ENCODE data around the gene NAGPA. TPM values are rescaled to one million over a fixed set of nuclear protein-coding genes. Genes with fewer than 3 reads are reported as not detected.

NAGPA gene
- total RNA-seq, 1 experiment from 2014 or later, result 12.5 TPM

GRCh38 chr16:5065326-5065725, 31.6 kb upstream of the NAGPA start (continued):
- TF ChIP-seq HMGXB4 (CRISPR knock-in tag; IDR thresholded peaks at IDR 0.05), result no peak
- TF ChIP-seq EMX1 (CRISPR knock-in tag; IDR thresholded peaks at IDR 0.05), result no peak
- TF ChIP-seq IRF1 (CRISPR knock-in tag; IDR thresholded peaks at IDR 0.05), result no peak
- no peak for TF ChIP-seq ZNF121 (CRISPR knock-in tag; IDR thresholded peaks at IDR 0.05)
- no peak for TF ChIP-seq KAT7 (CRISPR knock-in tag; IDR thresholded peaks at IDR 0.05; ENCODE audit: borderline replicate concordance)
- TF ChIP-seq ARID4B (CRISPR knock-in tag; IDR thresholded peaks at IDR 0.05; ENCODE audit: borderline replicate concordance), result no peak
- TF ChIP-seq ZNF138 (CRISPR knock-in tag; conservative IDR thresholded peaks at IDR 0.05), result no peak
- TF ChIP-seq GRHL2 (CRISPR knock-in tag; IDR thresholded peaks at IDR 0.05; ENCODE audit: insufficient replicate concordance, severe bottlenecking), result no peak
- no peak for TF ChIP-seq ETV6 (CRISPR knock-in tag; IDR thresholded peaks at IDR 0.05)

- Mint-ChIP-seq H3K4me1 (peaks cover 10% of the 10 kb centered on the region), H3K9me3 (no peaks in the 10 kb centered on the region), H3K36me3 (no peaks in the 10 kb centered on the region), H3K4me3 (no peak overlapping the region), H3K27me3 (ENCODE audit: low read depth) (peaks cover 1% of the 10 kb centered on the region), H3K27ac (no peak overlapping the region)
- ATAC-seq (no peak), DNase-seq (ENCODE audit: low spot score) (no peak)
- ChIA-PET POLR2A (no interaction called here), CTCF (no interaction called here)
- no peak for TF ChIP-seq HMGA2 (CRISPR knock-in tag; IDR thresholded peaks at IDR 0.05)
- TF ChIP-seq CBFB (CRISPR knock-in tag; IDR thresholded peaks at IDR 0.05; ENCODE audit: low read depth), result no peak
- no peak for TF ChIP-seq ZBTB21 (CRISPR knock-in tag; IDR thresholded peaks at IDR 0.05; ENCODE audit: borderline replicate concordance)
- no peak for TF ChIP-seq CTCF (IDR thresholded peaks at IDR 0.05)
- no peak for TF ChIP-seq E2F4 (CRISPR knock-in tag; IDR thresholded peaks at IDR 0.05; ENCODE audit: borderline replicate concordance, low read depth)
- TF ChIP-seq E2F1 (CRISPR knock-in tag; IDR thresholded peaks at IDR 0.05), result no peak
- no peak for TF ChIP-seq ZBTB43 (CRISPR knock-in tag; IDR thresholded peaks at IDR 0.05)
- TF ChIP-seq SP1 (CRISPR knock-in tag; conservative IDR thresholded peaks at IDR 0.05), result no peak
- no peak for TF ChIP-seq KAT7 (CRISPR knock-in tag; IDR thresholded peaks at IDR 0.05; ENCODE audit: borderline replicate concordance)
- no peak for TF ChIP-seq PRDM15 (CRISPR knock-in tag; IDR thresholded peaks at IDR 0.05)
These were observed 31.2 kb upstream of the NAGPA start for GRCh38 chr16:5064915-5065314.

Measured in WTC11 (cell line).